HepG2 (cell line): ENCODE results near the gene ZNF585A. TPM values are rescaled to one million over a fixed set of nuclear protein-coding genes. Genes with fewer than 3 reads are reported as not detected.

Source experiments
- CENPX ChIP-seq: sonication (generic); formaldehyde crosslinking; IDR thresholded peaks from 2 replicates; pipeline ENCODE4 v1.9.0; 2021; ENCODE audit warnings: mild to moderate bottlenecking, missing genetic modification reagents, moderate library complexity
- DDIT3 ChIP-seq: sonication (generic); formaldehyde crosslinking; IDR thresholded peaks from 2 replicates; pipeline ENCODE4 v1.4.0; 2020; ENCODE audit warnings: mild to moderate bottlenecking, missing genetic modification reagents
- FLYWCH1 ChIP-seq: sonication (generic); formaldehyde crosslinking; IDR thresholded peaks from 2 replicates; pipeline ENCODE4 v1.8.1; 2023; ENCODE audit warnings: mild to moderate bottlenecking, missing genetic modification reagents
- GATAD2A ChIP-seq: IDR thresholded peaks from 2 replicates; pipeline ENCODE4 v1.6.1; 2016
- HOXA5 ChIP-seq: sonication (generic); formaldehyde crosslinking; IDR thresholded peaks from 2 replicates; pipeline ENCODE4 v1.4.0; 2020; ENCODE audit warnings: missing genetic modification reagents
- IRF2 ChIP-seq: IDR thresholded peaks from 2 replicates; pipeline ENCODE4 v1.6.1; 2018; ENCODE audit warnings: missing genetic modification reagents, missing compliant biosample characterization
- JUN ChIP-seq: sonication (generic); formaldehyde crosslinking; IDR thresholded peaks from 2 replicates; pipeline ENCODE4 v1.4.0; 2020; ENCODE audit warnings: mild to moderate bottlenecking, missing genetic modification reagents
- MTF2 ChIP-seq: sonication (generic); formaldehyde crosslinking; IDR thresholded peaks from 2 replicates; pipeline ENCODE4 v1.5.0; 2020; ENCODE audit warnings: missing genetic modification reagents, borderline replicate concordance
- POLR2A ChIP-seq, 2 experiments: IDR thresholded peaks; 2 replicates each; pipeline ENCODE4 v1.6.1; 2011; ENCODE audit warnings: low read depth in 2 of 2, low read length in 2 of 2, mild to moderate bottlenecking in 1 of 2, moderate library complexity in 1 of 2; ENCODE audit not compliant: insufficient read depth in 1 of 2
- SATB2 ChIP-seq: sonication (generic); formaldehyde crosslinking; IDR thresholded peaks from 2 replicates; pipeline ENCODE4 v1.5.0; 2020; ENCODE audit warnings: missing genetic modification reagents
- SMAD1 ChIP-seq: sonication (generic); formaldehyde crosslinking; IDR thresholded peaks from 2 replicates; pipeline ENCODE4 v1.4.0; 2020; ENCODE audit warnings: missing genetic modification reagents, low read depth, mild to moderate bottlenecking, borderline replicate concordance
- SOX13 ChIP-seq, 3 experiments: fragments of 450-650 bp in 1 of 3; sonication (generic) in 1 of 3; formaldehyde crosslinking in 1 of 3; IDR thresholded peaks in 2 of 3; conservative IDR thresholded peaks in 1 of 3; 2 replicates each; pipeline versions ENCODE4 v1.5.0 to v1.6.1; 2016 to 2020; ENCODE audit warnings: antibody characterized with exemption in 1 of 3, mild to moderate bottlenecking in 1 of 3, missing compliant biosample characterization in 1 of 3, missing genetic modification reagents in 1 of 3, moderate library complexity in 1 of 3
- SRSF4 ChIP-seq: fragments of 200-400 bp; formaldehyde crosslinking; IDR thresholded peaks from one replicate; pipeline ENCODE4 v1.6.1; 2018; ENCODE audit warnings: mild to moderate bottlenecking, low read depth, low read length, moderate library complexity; ENCODE audit not compliant: poor library complexity, severe bottlenecking
- THAP9 ChIP-seq: sonication (generic); formaldehyde crosslinking; IDR thresholded peaks from 2 replicates; pipeline ENCODE4; 2020; ENCODE audit warnings: missing genetic modification reagents, mild to moderate bottlenecking, borderline replicate concordance
- WIZ ChIP-seq: sonication (generic); formaldehyde crosslinking; IDR thresholded peaks from 2 replicates; pipeline ENCODE4 v1.5.1; 2020; ENCODE audit warnings: mild to moderate bottlenecking, missing genetic modification reagents
- ZBTB14 ChIP-seq: sonication (generic); formaldehyde crosslinking; IDR thresholded peaks from 2 replicates; pipeline ENCODE4 v1.4.0; 2020; ENCODE audit warnings: missing genetic modification reagents
- ZEB1 ChIP-seq: IDR thresholded peaks from 2 replicates; pipeline ENCODE4 v1.6.1; 2012; ENCODE audit warnings: mild to moderate bottlenecking, low read depth, inconsistent platforms; ENCODE audit not compliant: insufficient replicate concordance
- ZKSCAN8 ChIP-seq: IDR thresholded peaks from 2 replicates; pipeline ENCODE4 v1.6.1; 2016; ENCODE audit warnings: borderline replicate concordance, missing genetic modification reagents, missing compliant biosample characterization
- ZMAT5 ChIP-seq: sonication (generic); formaldehyde crosslinking; IDR thresholded peaks from 2 replicates; pipeline ENCODE4 v1.5.0; 2020; ENCODE audit warnings: mild to moderate bottlenecking, low read depth, missing genetic modification reagents, borderline replicate concordance
- ZNF44 ChIP-seq: sonication (generic); formaldehyde crosslinking; IDR thresholded peaks from 2 replicates; pipeline ENCODE4 v1.5.1; 2020; ENCODE audit warnings: mild to moderate bottlenecking, missing genetic modification reagents
- ZNF572 ChIP-seq: sonication (generic); formaldehyde crosslinking; IDR thresholded peaks from 2 replicates; pipeline ENCODE4 v1.5.1; 2020; ENCODE audit warnings: mild to moderate bottlenecking, missing genetic modification reagents
- ZNF605 ChIP-seq: sonication (generic); formaldehyde crosslinking; IDR thresholded peaks from 2 replicates; pipeline ENCODE4 v1.8.0; 2022; ENCODE audit warnings: mild to moderate bottlenecking, missing genetic modification reagents
- ZNF644 ChIP-seq: IDR thresholded peaks from 2 replicates; pipeline ENCODE4 v1.6.1; 2016; ENCODE audit warnings: low read depth
- ZNF776 ChIP-seq: sonication (generic); formaldehyde crosslinking; IDR thresholded peaks from 2 replicates; pipeline ENCODE4 v1.4.0; 2020; ENCODE audit warnings: mild to moderate bottlenecking, missing genetic modification reagents
- ZSCAN12 ChIP-seq: sonication (generic); formaldehyde crosslinking; IDR thresholded peaks from 2 replicates; pipeline ENCODE4 v1.9.0; 2021; ENCODE audit warnings: mild to moderate bottlenecking, missing genetic modification reagents
- polyA plus RNA-seq, 8 experiments: library from polyadenylated mRNA; depleted of rRNA in 3 of 8; stranded (reverse) in 7 of 8; unstranded in 1 of 8; fragments of >200 nt; fragmentation: Illumina TruSeq in 4 of 8; extraction: Trizol in 4 of 8; gene quantifications; 2 replicates each; pipeline versions ENCODE4 v1.2.1 to v1.2.3, GENCODE V29; 2011 to 2016; ENCODE audit warnings: low read depth in 4 of 8, missing spikeins in 1 of 8, mixed read lengths in 1 of 8; ENCODE audit not compliant: insufficient read depth in 1 of 8
- total RNA-seq, 5 experiments: library from RNA; depleted of rRNA; stranded (reverse); fragments of >200 nt; fragmentation: Illumina TruSeq; extraction: Trizol; gene quantifications; 2 replicates each; pipeline ENCODE4 v1.2.3, GENCODE V29; 2016; ENCODE audit warnings: low read depth in 1 of 5

The ZNF585A gene
- total and polyA plus RNA-seq, 2 of the 13 experiments (the other 11 are each of a cell fraction or from before 2014, with no cell fraction given), result 7.1 to 8.5 TPM

GRCh38 chr19:37217775-37218591 lies 45.5 kb upstream of the ZNF585A start, which contains the start of gene ZNF383 (continued):
- TF ChIP-seq THAP9 (CRISPR knock-in tag) (peak; percentile 98), ZNF776 (CRISPR knock-in tag) (no peak), GATAD2A (CRISPR knock-in tag) (no peak), JUN (CRISPR knock-in tag) (no peak), FLYWCH1 (no peak), ZSCAN12 (CRISPR knock-in tag) (no peak), SOX13 (IDR thresholded peaks at IDR 0.05) (no peak), SOX13 (CRISPR knock-in tag; conservative IDR thresholded peaks at IDR 0.05 in 1 of 2, IDR thresholded peaks at IDR 0.05 in 1 of 2) (peak in 1 of 2 experiments; percentile 26; a peak in 1 of 4 replicates), ZNF605 (CRISPR knock-in tag) (peak; percentile 84), ZKSCAN8 (CRISPR knock-in tag) (no peak), SRSF4 (no peak), HOXA5 (CRISPR knock-in tag) (no peak; the same call in 1 of the 2 replicates), ZNF572 (CRISPR knock-in tag) (0 out of 2 replicates have a peak, but pooled peaks have one; percentile 56), SATB2 (CRISPR knock-in tag) (no peak), ZEB1 (peak; percentile 49), MTF2 (CRISPR knock-in tag) (no peak), IRF2 (CRISPR knock-in tag) (peak; percentile 86), WIZ (CRISPR knock-in tag) (0 out of 2 replicates have a peak, but pooled peaks have one; percentile 52), ZBTB14 (CRISPR knock-in tag) (no peak), ZNF644 (CRISPR knock-in tag) (no peak), ZNF44 (no peak), ZMAT5 (CRISPR knock-in tag) (no peak), POLR2A (IDR thresholded peaks at IDR 0.05; ENCODE audit: insufficient read depth in 1 of 2, low read depth in 2 of 2, low read length in 2 of 2) (peak; percentile 86 to 91), SMAD1 (peak; percentile 88; the same call in 1 of the 2 replicates), DDIT3 (CRISPR knock-in tag) (no peak), CENPX (CRISPR knock-in tag) (no peak)
